GM12891 (cell line): ENCODE data around the gene THPO.

Experiments
- PAX5 ChIP-seq: IDR thresholded peaks from 2 replicates; pipeline ENCODE4 v1.6.1; 2011; ENCODE audit warnings: low read length, moderate library complexity, mild to moderate bottlenecking; ENCODE audit not compliant: insufficient read depth, severe bottlenecking
- POLR2A ChIP-seq: IDR thresholded peaks from 2 replicates; pipeline ENCODE4 v1.6.1; 2011; ENCODE audit warnings: low read depth, low read length, control low read depth
- POLR2AphosphoS5 ChIP-seq: IDR thresholded peaks from 2 replicates; pipeline ENCODE4 v1.6.1; 2011; ENCODE audit warnings: low read depth, low read length, control low read depth
- POU2F2 ChIP-seq: IDR thresholded peaks from 2 replicates; pipeline ENCODE4 v1.6.1; 2011; ENCODE audit warnings: low read depth, mild to moderate bottlenecking, control low read depth, low read length, moderate library complexity
- SPI1 ChIP-seq: IDR thresholded peaks from 2 replicates; pipeline ENCODE4 v1.6.1; 2011; ENCODE audit warnings: low read depth, low read length, control low read depth
- TAF1 ChIP-seq: IDR thresholded peaks from 2 replicates; pipeline ENCODE4 v1.6.1; 2011; ENCODE audit warnings: low read depth, low read length, control low read depth

DNA sequence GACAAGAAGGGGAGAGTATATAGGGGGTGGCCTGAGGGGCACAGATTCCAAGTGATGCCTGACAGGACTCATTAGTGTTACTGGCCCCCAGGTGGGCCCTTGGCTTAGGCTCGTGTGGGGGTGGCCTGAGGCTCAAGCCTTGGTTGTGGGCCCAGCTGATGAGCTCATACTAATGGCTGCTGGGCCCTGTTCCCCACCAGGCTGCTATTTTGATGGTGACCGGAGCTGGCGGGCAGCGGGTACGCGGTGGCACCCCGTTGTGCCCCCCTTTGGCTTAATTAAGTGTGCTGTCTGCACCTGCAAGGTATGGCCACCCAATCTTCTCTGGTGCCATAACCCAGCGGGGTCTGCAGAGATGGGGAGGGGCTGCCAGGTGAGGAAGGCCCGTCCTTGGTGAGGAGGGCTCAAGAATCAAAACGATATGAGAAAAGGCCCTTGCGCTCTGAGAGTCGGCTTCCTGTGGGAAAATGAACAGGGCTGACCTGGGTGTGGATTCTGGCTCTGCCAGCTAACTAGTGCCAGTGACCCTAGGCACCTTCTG is 9.2 kb upstream of the THPO start:
- no peak for TF ChIP-seq TAF1
- no peak for TF ChIP-seq POLR2A
- no peak for TF ChIP-seq POLR2AphosphoS5
- TF ChIP-seq PAX5: no peak
- no peak for TF ChIP-seq SPI1
- no peak for TF ChIP-seq POU2F2
